Putamen (tissue), 1 donor: ENCODE data around the gene RABL2A.
"Not testable (repeated sequence)": the region's sequence is repeated elsewhere in the genome, so short reads cannot be mapped to it uniquely, and the experiment has no call there.

ENCODE experiments used
- DNase-seq: peaks from one replicate; pipeline ENCODE4 v3.0.0-alpha.2; 2016; ENCODE audit warnings: low spot score

The RABL2A gene

GRCh38 chr2:113626616-113627330 is at the start of gene RABL2A:
Gene RABL2A, plus strand, starts transcription at chr2:113627266. Its CDS starts 1,341 bp downstream, at chr2:113628607.
- DNase-seq = peak; percentile 76

GRCh38 chr2:113578508-113578907 is 48.6 kb upstream of the RABL2A start:
- not testable (repeated sequence) for DNase-seq

GRCh38 chr2:113582473-113582872 is 44.6 kb upstream of the RABL2A start:
- DNase-seq = not testable (repeated sequence)

GRCh38 chr2:113583521-113584225 is 43.4 kb upstream of the RABL2A start:
- DNase-seq = peak; percentile 75

- DNase-seq = not testable (repeated sequence)
Observed at GRCh38 chr2:113584311-113585092, 42.6 kb upstream of the RABL2A start.

GRCh38 chr2:113587201-113587600 is 39.9 kb upstream of the RABL2A start:
- not testable (repeated sequence) for DNase-seq

- DNase-seq = not testable (repeated sequence)
Observed at GRCh38 chr2:113589591-113589990, 37.5 kb upstream of the RABL2A start.

- not testable (repeated sequence) for DNase-seq
Observed at GRCh38 chr2:113591926-113592325, 35.1 kb upstream of the RABL2A start.

GRCh38 chr2:113593280-113593679 is 33.8 kb upstream of the RABL2A start:
- DNase-seq = not testable (repeated sequence)

- not testable (repeated sequence) for DNase-seq
Observed at GRCh38 chr2:113595725-113596124, 31.3 kb upstream of the RABL2A start.

GRCh38 chr2:113597164-113597563 is 29.9 kb upstream of the RABL2A start:
- DNase-seq = not testable (repeated sequence)

GRCh38 chr2:113597572-113597971 is 29.5 kb upstream of the RABL2A start:
- DNase-seq = not testable (repeated sequence)

GRCh38 chr2:113598180-113598579 is 28.9 kb upstream of the RABL2A start:
- DNase-seq = not testable (repeated sequence)

- DNase-seq = not testable (repeated sequence)
Observed at GRCh38 chr2:113598738-113599137, 28.3 kb upstream of the RABL2A start.

GRCh38 chr2:113599208-113599607 is 27.9 kb upstream of the RABL2A start:
- not testable (repeated sequence) for DNase-seq

GRCh38 chr2:113602040-113602769 is 24.9 kb upstream of the RABL2A start:
- DNase-seq = peak; percentile 71

GRCh38 chr2:113602869-113603466 is 24.1 kb upstream of the RABL2A start:
- DNase-seq = no peak

GRCh38 chr2:113603467-113604084 is 23.5 kb upstream of the RABL2A start:
- peak; percentile 88 for DNase-seq

GRCh38 chr2:113604085-113604477 is 23.0 kb upstream of the RABL2A start:
- peak; percentile 94 for DNase-seq

GRCh38 chr2:113604661-113605060 is 22.4 kb upstream of the RABL2A start:
- DNase-seq = not testable (repeated sequence)

- not testable (repeated sequence) for DNase-seq
Observed at GRCh38 chr2:113606036-113606435, 21.0 kb upstream of the RABL2A start.
